ENCODE results near the gene WDR18. TPM values are rescaled to one million over a fixed set of nuclear protein-coding genes. Genes with fewer than 3 reads are reported as not detected.
A peak's percentile ranks its signal among the peaks of the same experiment; 100 is the strongest.

WDR18 gene
- total and polyA plus RNA-seq, 2 of the 4 experiments (the other 2 are of a cell fraction): 37.1 to 56.9 TPM

- H3K36me3 ChIP-seq (ENCODE audit: control insufficient read depth, insufficient read depth, low read length): peaks cover 38% of the 10 kb centered on the region
- peak overlapping the region; percentile 73 for H2AK9ac ChIP-seq (replicated peaks; ENCODE audit: low read depth, low read length, poor library complexity)
- H3K9ac ChIP-seq (ENCODE audit: low read depth, low read length): no peak overlapping the region
- no peak overlapping the region for H2BK20ac ChIP-seq (ENCODE audit: low read depth, low read length)
- H3K23ac ChIP-seq (ENCODE audit: low read depth, low read length): no peak overlapping the region
- BruUV-seq (replicated peaks): no TSS peak
- H3K56ac ChIP-seq (ENCODE audit: extremely low read depth, insufficient read depth, low read length): no peak overlapping the region
- H3K27me3 ChIP-seq (ENCODE audit: control insufficient read depth, insufficient read depth, low read length): no peaks in the 10 kb centered on the region
- peaks cover 0 to 38% of the 10 kb centered on the region in 2 experiments; a peak in 3 of 4 replicates for H3K79me1 ChIP-seq (ENCODE audit: low read depth in 1 of 2, low read length in 2 of 2)
- no peak overlapping the region for H4K91ac ChIP-seq (ENCODE audit: insufficient read depth, low read depth, low read length)
- dilution Hi-C loops (cut with HindIII; ENCODE audit: low sequenced_read_pairs, unreplicated experiment) (no loop called here), in situ Hi-C loops (cut with MboI; ENCODE audit: low sequenced_read_pairs) (no loop called here), intact Hi-C loops (cut with micrococcal nuclease) (no loop called here)
- H2AFZ ChIP-seq (replicated peaks; ENCODE audit: low read length, poor library complexity): no peak overlapping the region
- ChIA-PET POLR2A (ENCODE audit: unreplicated experiment) (no interaction called here), CTCF (interaction anchor here (1.4 kb wide), 1 partner anchor 11 kb away, joined by 3 read pairs; no protein-coding TSS in a partner anchor)
- DNase-seq (no peak), ATAC-seq (ENCODE audit: low read depth) (no peak)
- 0 out of 2 replicates have a peak overlapping the region, but pooled peaks have one; percentile 77 for H2AK5ac ChIP-seq (ENCODE audit: low read depth, low read length)
- H3K14ac ChIP-seq (replicated peaks; ENCODE audit: low read depth, low read length): no peak overlapping the region
- H2BK120ac ChIP-seq (ENCODE audit: low read depth, low read length): no peak overlapping the region
- H2BK15ac ChIP-seq (ENCODE audit: low read depth, low read length): no peak overlapping the region
- H3K9me1 ChIP-seq (ENCODE audit: insufficient read depth, low read length): no peaks in the 10 kb centered on the region
- H3K18ac ChIP-seq (ENCODE audit: low read depth, low read length): no peak overlapping the region
- no peak overlapping the region for H3K4ac ChIP-seq (ENCODE audit: low read depth, low read length)
- no peak overlapping the region for H3K4me2 ChIP-seq (ENCODE audit: low read depth, low read length)
- H4K8ac ChIP-seq (ENCODE audit: low read depth in 2 of 2, low read length in 2 of 2): no peak overlapping the region
- H3K4me3 ChIP-seq (ENCODE audit: insufficient read depth, low read depth, low read length): no peak overlapping the region
- H4K20me1 ChIP-seq (ENCODE audit: insufficient read depth, low read length): peaks cover 54% of the 10 kb centered on the region
- peaks cover 19% of the 10 kb centered on the region for H3K4me1 ChIP-seq (ENCODE audit: control insufficient read depth, insufficient read depth, low read length)
- no peaks in the 10 kb centered on the region for H3K9me3 ChIP-seq (ENCODE audit: control insufficient read depth, insufficient read depth, low read length)
- peak overlapping the region; percentile 65 for H3K27ac ChIP-seq (ENCODE audit: insufficient read depth, low read length)
- 93% methylated on average over 3 of the region's 56 CpGs; no CpG with 5 or more reads in 1 of the 2 experiments for WGBS, 2 experiments (ENCODE audit: extremely low coverage in 2 of 2, insufficient read length in 1 of 2)
- H2BK5ac ChIP-seq (ENCODE audit: low read depth, low read length, poor library complexity, severe bottlenecking): peak overlapping the region; percentile 71
- no peak overlapping the region for H4K5ac ChIP-seq (ENCODE audit: low read depth, low read length)
- TF ChIP-seq MXI1 (IDR thresholded peaks at IDR 0.05; ENCODE audit: borderline replicate concordance, low read depth, low read length) (no peak), NFE2L2 (IDR thresholded peaks at IDR 0.05; ENCODE audit: low read depth, low read length) (no peak), CEBPB (IDR thresholded peaks at IDR 0.05; ENCODE audit: low read depth, low read length) (no peak), FOS (IDR thresholded peaks at IDR 0.05; ENCODE audit: low read depth, low read length) (no peak), CHD1 (IDR thresholded peaks at IDR 0.05; ENCODE audit: low read depth, low read length) (no peak), RCOR1 (IDR thresholded peaks at IDR 0.05; ENCODE audit: insufficient replicate concordance, low read length) (no peak), MAZ (IDR thresholded peaks at IDR 0.05; ENCODE audit: borderline replicate concordance, low read depth, low read length) (no peak), ELK1 (IDR thresholded peaks at IDR 0.05; ENCODE audit: borderline replicate concordance, low read depth, low read length) (no peak), POLR2A (IDR thresholded peaks at IDR 0.05; ENCODE audit: low read depth, low read length) (no peak)
Measured at GRCh38 chr19:1010586-1011510, 26.7 kb downstream of the WDR18 start.
